Right ventricle myocardium inferior (tissue), 1 donor: Measurements from ENCODE around the gene ATP11C. TPM values are rescaled to one million over a fixed set of nuclear protein-coding genes. Genes with fewer than 3 reads are reported as not detected.
"Not testable (repeated sequence)": the region's sequence is repeated elsewhere in the genome, so short reads cannot be mapped to it uniquely, and the experiment has no call there.

ENCODE experiments used
- ATAC-seq: fragments of 200-7000 bp; cut with Tn5 transposase; one replicate; pipeline ENCODE4 v1.9.1; 2020; ENCODE audit warnings: mild to moderate bottlenecking, moderate library complexity
- DNase-seq: peaks from one replicate; pipeline ENCODE4 v3.0.0; 2021; ENCODE audit errors: missing footprints
- intact Hi-C: fragments of 100-400 bp; cut with DNase I; formaldehyde crosslinking; loops from one replicate; pipeline ENCODE4 v1.11.0; 2022
- total RNA-seq: library from RNA; stranded (reverse); fragmentation: NEBNext Ultra II Directional; extraction: Animal tissue kit (Norgen Biotek cat#: 25700); gene quantifications from one replicate; pipeline ENCODE4 v1.2.1, GENCODE V29; 2021
- donor health status: DM: no; HTN: yes; CAD: no; lungs with severe emphysema.

The ATP11C gene
- total RNA-seq, 1 donor from 2014 or later, result 6.0 TPM

DNA sequence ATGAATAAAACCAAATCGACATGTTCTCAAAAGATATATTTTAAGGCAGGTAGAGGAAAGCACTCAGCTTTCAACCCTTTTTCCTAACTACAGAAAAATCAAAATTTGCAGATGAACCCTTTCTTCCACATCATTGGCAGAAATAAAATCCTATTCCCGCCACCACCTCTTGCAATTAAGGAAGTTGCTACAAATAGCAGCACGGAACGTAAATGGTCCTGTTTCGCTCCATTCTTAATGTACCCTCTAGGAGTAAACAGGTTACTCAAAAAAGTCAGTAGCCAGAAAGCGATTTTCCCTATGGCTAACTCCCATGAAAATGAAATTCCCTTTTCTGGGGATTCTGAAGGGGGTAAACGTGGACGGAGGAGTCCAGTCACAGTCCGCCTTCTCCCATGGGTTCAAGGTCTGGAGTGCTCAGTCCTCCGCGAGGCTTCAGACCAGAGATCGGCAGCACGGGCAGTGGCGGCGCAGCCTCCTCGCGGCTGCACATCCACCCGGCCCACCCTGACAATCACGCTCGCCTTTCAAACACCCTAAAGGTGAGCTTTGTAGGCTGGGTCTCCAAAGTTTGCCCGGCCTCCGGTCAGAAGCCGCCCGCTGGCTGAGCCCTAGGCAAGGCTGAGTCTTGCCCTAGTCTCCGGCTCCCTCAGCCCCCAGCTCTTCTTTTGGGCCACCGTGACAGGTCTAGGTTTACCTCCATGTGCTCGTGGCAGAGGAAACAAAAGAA is 1.8 kb downstream of the ATP11C start:
- DNase-seq (peak; percentile 46), ATAC-seq (no peak)
- intact Hi-C loops, result no loop called here

DNA sequence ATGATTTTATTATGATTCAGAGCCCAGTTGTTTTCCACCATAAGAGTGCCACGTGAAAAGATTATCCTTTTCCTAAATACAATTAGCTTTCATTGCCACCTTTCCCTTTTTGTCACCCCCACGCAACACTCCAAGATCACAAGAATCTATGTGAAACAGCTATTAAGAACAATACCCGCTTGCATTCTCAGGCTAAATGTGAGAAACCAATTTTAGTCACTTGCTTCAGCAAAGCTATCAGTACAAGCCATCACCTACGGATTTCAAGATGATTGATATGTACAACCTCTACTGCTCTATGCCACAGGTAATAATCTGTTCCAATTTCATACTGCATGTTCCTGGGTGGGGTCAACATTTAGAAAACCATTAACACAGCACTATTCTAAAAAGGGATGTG is 2.5 kb downstream of the ATP11C start:
- no peak for DNase-seq
- no peak for ATAC-seq
- intact Hi-C loops, result no loop called here

DNA sequence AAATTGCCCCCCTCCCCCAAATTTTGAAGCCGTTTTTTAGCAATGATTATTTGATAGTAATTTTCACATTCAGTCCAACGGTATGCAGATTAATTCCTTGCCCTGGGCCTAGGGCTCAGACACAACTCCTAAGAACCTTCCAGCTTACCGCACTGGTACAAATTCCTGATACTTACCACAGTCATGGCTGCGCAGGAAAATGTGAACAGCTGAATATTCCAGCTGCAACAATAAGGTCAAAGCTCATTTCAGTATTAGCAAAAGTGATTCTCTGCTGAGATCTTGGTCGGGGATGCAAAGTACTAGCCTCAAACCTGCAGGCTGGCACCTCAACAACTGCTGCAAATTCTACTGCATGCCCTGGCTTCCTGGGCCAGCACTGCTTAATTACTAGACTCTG is 3.0 kb downstream of the ATP11C start:
- intact Hi-C loops, result no loop called here
- ATAC-seq, result no peak

GRCh38 chrX:139924696-139925095 is 8.2 kb downstream of the ATP11C start:
- DNase-seq, result no peak
- intact Hi-C loops, result no loop called here
- ATAC-seq, result no peak

More for the DNA sequence above, 3.0 kb downstream of the ATP11C start:
- DNase-seq, result no peak

- intact Hi-C loops, result no loop called here
Measured at GRCh38 chrX:139924069-139924695, 8.7 kb downstream of the ATP11C start.

GRCh38 chrX:139921142-139921541 is 11.7 kb downstream of the ATP11C start:
- ATAC-seq, DNase-seq, intact Hi-C loops: not testable (repeated sequence)

More at GRCh38 chrX:139924069-139924695, 8.7 kb downstream of the ATP11C start:
- no peak for ATAC-seq
- DNase-seq, result no peak

- intact Hi-C loops, result no loop called here
- ATAC-seq, result no peak
Measured at GRCh38 chrX:139920316-139920715, 12.5 kb downstream of the ATP11C start.

DNA sequence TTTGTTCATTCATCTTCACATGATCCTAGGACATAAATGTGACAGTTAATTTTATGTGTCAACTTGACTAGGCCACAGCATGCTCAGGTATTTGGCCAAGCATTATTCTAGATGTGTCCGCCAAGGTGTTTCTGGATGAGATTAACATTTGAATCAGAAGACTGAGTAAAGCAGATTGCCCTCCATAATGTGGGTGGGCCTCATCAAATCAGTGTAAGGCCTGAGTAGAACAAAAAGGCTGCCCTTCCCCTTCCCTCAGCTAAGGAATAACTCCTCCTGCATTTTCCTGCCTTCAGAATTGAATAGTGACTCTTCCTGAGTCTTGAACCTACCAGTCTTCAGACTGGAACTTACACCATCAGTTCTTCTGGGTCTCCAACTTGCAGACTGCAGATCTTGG is 18.4 kb downstream of the ATP11C start:
- intact Hi-C loops, result no loop called here
- ATAC-seq (no peak), DNase-seq (no peak)

More at GRCh38 chrX:139920316-139920715, 12.5 kb downstream of the ATP11C start:
- DNase-seq, result no peak

- ATAC-seq, result no peak
- DNase-seq, result no peak
- intact Hi-C loops, result no loop called here
Measured at GRCh38 chrX:139909712-139910111, 23.1 kb downstream of the ATP11C start.

DNA sequence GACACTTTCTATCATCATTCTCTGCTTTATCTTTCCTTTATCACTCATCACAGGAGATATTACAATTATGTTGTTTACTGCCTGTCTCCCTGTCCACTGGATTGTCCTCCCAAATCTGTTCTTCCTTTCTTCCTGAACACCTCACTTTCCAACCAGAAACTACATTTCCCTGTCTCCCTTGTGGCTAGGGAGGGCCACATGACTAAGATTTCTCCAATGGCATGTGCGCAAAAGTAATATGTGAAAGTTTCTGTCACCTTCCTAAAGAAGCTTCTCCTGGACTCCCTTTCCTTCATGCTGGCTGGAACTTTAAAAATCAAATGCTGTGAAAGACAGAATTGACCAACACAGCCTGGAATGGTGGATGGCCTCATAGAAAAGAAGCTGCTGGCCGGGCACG is 25.8 kb downstream of the ATP11C start:
- ATAC-seq (no peak), DNase-seq (no peak)
- intact Hi-C loops, result no loop called here

GRCh38 chrX:139905743-139906142 is 27.1 kb downstream of the ATP11C start:
- intact Hi-C loops, result no loop called here
- ATAC-seq (no peak), DNase-seq (no peak)

DNA sequence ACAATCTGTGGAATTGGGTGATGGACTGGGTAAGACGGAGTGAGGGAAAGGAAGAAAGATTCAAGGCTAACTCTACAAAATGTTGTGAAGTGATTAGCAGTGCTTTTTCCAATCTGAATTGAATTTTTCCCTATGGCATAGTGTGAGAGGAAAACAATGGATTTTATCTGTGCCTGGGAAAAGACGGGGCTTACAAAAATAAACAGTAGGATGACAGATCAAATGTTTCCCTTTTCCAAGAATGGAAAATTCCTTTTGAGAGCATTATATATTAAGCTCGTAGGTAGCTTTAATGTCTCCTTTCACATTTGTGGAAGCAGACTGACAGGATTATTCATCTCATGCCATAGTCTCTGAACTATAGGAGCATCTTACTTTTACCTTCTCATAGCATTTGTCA is 27.8 kb downstream of the ATP11C start:
- DNase-seq, result no peak
- intact Hi-C loops, result no loop called here
- no peak for ATAC-seq

DNA sequence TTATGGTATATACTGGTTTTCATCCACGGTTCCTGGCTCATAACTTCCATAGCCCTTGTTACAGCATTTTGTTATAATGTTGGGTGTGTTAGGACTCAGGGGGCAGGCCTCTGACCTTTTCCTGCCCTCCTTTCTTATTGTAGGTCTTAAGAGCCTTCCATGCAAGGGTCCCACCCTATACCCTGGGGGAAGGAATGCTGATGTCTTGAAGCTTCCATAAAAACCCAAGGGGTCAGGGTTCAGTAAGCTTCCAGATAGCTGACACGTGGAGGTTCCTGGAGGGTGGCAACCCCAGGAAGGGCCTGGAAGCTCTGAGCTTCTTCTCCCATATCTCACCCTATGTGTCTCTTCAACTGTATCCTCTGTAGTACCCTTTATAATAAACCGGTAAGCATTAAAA is 29.6 kb downstream of the ATP11C start:
- ATAC-seq (no peak), DNase-seq (no peak)
- intact Hi-C loops, result no loop called here

GRCh38 chrX:139902559-139902958 is 30.3 kb downstream of the ATP11C start:
- intact Hi-C loops, result no loop called here
- DNase-seq (no peak), ATAC-seq (no peak)

GRCh38 chrX:139898334-139898733 is 34.5 kb downstream of the ATP11C start:
- no peak for DNase-seq
- intact Hi-C loops, result no loop called here
- ATAC-seq, result no peak

DNA sequence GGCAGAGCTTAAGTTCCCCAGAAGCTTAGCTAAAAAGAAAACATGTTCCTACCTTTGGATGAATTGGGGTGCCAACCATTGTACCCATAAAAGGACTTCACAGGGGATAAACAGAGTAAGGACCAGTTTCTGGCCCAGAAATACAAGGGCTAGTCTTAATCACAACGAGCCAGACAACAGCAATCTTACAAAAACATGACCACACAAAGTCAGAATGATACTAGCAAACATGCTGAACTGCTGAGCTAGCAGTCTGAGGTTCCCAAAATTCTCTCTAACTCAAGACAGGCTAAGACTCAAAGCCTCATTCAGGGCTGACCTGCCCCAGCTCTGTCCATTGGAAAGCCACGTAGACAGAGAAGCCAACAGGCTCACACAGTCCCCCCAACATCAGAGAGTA is 40.3 kb downstream of the ATP11C start:
- DNase-seq (no peak), ATAC-seq (no peak)
- intact Hi-C loops, result no loop called here

DNA sequence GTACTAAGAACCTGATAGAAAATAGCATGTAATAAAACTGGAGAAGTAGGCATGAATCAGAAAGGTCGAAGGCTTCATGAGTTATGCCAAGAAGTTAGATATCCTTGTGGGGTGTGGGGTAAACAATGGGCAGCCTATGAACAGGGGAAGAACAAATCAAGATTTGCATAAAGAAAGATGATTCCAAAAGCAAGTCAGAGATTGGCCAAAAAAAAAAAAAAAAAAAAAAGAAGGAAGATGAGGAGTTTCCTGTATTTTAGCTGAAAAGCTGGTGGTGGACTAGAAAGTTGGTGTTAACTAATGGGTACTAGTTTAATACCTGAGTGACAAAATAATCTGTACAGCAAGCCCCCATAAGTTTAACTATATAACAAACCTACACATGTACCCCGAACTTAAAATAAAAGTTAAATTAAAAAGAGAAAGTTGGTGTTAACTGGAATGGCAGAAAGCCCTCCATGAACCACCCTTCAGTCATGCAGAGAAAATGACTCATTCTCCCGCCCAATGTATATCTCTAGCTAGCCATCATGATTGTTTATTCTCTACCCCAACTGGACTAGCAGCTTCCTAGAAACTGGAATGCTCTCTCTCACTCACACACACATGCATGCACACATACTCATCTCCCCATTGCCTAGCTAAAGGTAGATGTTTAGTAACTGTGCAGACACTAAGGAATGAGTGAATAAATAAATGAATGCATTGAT is 41.7 kb downstream of the ATP11C start:
- DNase-seq (no peak), ATAC-seq (no peak)
- intact Hi-C loops, result no loop called here

DNA sequence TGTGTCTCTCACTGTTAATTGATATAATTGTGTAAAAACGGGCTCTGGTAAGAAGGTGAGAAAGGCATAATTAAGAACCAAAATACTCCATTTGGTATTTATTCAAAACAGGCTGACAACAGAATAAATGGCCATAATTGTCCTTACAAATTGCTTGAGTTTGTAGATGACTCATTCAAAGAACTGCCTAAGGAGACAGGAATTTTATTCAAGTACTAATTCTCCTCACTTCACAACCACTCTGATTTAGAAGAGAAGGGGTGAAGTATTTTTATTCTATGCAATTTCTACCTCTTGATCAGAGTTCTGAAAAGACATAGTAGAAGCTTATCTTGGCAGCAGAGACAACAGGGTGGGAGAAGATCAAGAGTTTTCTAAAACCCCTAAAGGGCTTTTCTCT is 43.1 kb downstream of the ATP11C start:
- intact Hi-C loops, result no loop called here
- ATAC-seq (no peak), DNase-seq (no peak)

GRCh38 chrX:139883984-139884383 is 48.9 kb downstream of the ATP11C start:
- DNase-seq, result no peak
- ATAC-seq, result no peak
- intact Hi-C loops, result no loop called here

GRCh38 chrX:139882299-139882698 is 50.6 kb downstream of the ATP11C start:
- DNase-seq (no peak), ATAC-seq (no peak)
- intact Hi-C loops, result no loop called here
